ENCODE data around the gene HIGD1A. TPM values are rescaled to one million over a fixed set of nuclear protein-coding genes. Genes with fewer than 3 reads are reported as not detected.

HIGD1A gene
- polyA plus RNA-seq, 1 experiment, result 225 TPM

GRCh38 chr3:42780398-42780797 lies 23.9 kb downstream of the HIGD1A start:
- H3K4me3 ChIP-seq (ENCODE audit: low read depth, low read length), result no peak overlapping the region
- POLR2A ChIA-PET, result no interaction called here
- no peaks in the 10 kb centered on the region for H3K27me3 ChIP-seq (ENCODE audit: control insufficient read depth, insufficient read depth, low read length)
- H3K27ac ChIP-seq (ENCODE audit: low read depth, low read length), result no peak overlapping the region
- TF ChIP-seq, protein P1, sequence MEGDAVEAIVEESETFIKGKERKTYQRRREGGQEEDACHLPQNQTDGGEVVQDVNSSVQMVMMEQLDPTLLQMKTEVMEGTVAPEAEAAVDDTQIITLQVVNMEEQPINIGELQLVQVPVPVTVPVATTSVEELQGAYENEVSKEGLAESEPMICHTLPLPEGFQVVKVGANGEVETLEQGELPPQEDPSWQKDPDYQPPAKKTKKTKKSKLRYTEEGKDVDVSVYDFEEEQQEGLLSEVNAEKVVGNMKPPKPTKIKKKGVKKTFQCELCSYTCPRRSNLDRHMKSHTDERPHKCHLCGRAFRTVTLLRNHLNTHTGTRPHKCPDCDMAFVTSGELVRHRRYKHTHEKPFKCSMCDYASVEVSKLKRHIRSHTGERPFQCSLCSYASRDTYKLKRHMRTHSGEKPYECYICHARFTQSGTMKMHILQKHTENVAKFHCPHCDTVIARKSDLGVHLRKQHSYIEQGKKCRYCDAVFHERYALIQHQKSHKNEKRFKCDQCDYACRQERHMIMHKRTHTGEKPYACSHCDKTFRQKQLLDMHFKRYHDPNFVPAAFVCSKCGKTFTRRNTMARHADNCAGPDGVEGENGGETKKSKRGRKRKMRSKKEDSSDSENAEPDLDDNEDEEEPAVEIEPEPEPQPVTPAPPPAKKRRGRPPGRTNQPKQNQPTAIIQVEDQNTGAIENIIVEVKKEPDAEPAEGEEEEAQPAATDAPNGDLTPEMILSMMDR (IDR thresholded peaks at IDR 0.05; ENCODE audit: low read depth, low read length), result no peak
- H3K9me3 ChIP-seq (ENCODE audit: control insufficient read depth, insufficient read depth, low read length), result no peaks in the 10 kb centered on the region
- DNase-seq (ENCODE audit: low read depth, low spot score), result no peak
- CTCF ChIA-PET, result interaction anchor here (0.6 to 3.2 kb wide), 19 partner anchors 8 to 908 kb away, joined by 3 to 37 read pairs (median 4); partner anchors contain the start of gene HIGD1A

GRCh38 chr3:42778644-42779043 lies 25.6 kb downstream of the HIGD1A start:
- peak; percentile 21 for DNase-seq (ENCODE audit: low read depth, low spot score)
- Histone ChIP-seq H3K9me3 (ENCODE audit: control insufficient read depth, insufficient read depth, low read length) (no peaks in the 10 kb centered on the region), H3K27me3 (ENCODE audit: control insufficient read depth, insufficient read depth, low read length) (no peaks in the 10 kb centered on the region), H3K4me3 (ENCODE audit: low read depth, low read length) (no peak overlapping the region), H3K27ac (ENCODE audit: low read depth, low read length) (no peak overlapping the region)
- TF ChIP-seq, protein P1 (IDR thresholded peaks at IDR 0.05; ENCODE audit: low read depth, low read length), result no peak
- POLR2A ChIA-PET, result interaction anchor here (0.7 to 1.4 kb wide), 4 partner anchors 16 to 127 kb away, joined by 3 to 4 read pairs (median 3); no protein-coding TSS in a partner anchor
- CTCF ChIA-PET, result interaction anchor here (0.7 to 3.2 kb wide), 12 partner anchors 10 to 293 kb away, joined by 3 to 37 read pairs (median 6); partner anchors contain the start of gene HIGD1A

- H3K27ac ChIP-seq (ENCODE audit: low read depth, low read length), result no peak overlapping the region
- TF ChIP-seq, protein P1 (IDR thresholded peaks at IDR 0.05; ENCODE audit: low read depth, low read length), result no peak
- POLR2A ChIA-PET, result no interaction called here
- DNase-seq (ENCODE audit: low read depth, low spot score), result no peak
- H3K27me3 ChIP-seq (ENCODE audit: control insufficient read depth, insufficient read depth, low read length), result no peaks in the 10 kb centered on the region
- H3K9me3 ChIP-seq (ENCODE audit: control insufficient read depth, insufficient read depth, low read length), result peaks cover 7% of the 10 kb centered on the region; the same call in 1 of the 2 replicates
- peak overlapping the region; percentile 59 for H3K4me3 ChIP-seq (ENCODE audit: low read depth, low read length)
- CTCF ChIA-PET, result no interaction called here
Measured at GRCh38 chr3:42773409-42773751, 30.9 kb downstream of the HIGD1A start.

GRCh38 chr3:42772670-42773408 lies 31.5 kb downstream of the HIGD1A start, which contains the start of gene CCDC13:
TSS of gene CCDC13 (minus strand) at chr3:42773253. CDS start at chr3:42758345, 14,908 bp downstream.
- Histone ChIP-seq H3K27me3 (ENCODE audit: control insufficient read depth, insufficient read depth, low read length) (no peaks in the 10 kb centered on the region), H3K27ac (ENCODE audit: low read depth, low read length) (no peak within 1 kb of the TSS), H3K4me3 (ENCODE audit: low read depth, low read length) (peak within 1 kb of the TSS; percentile 59), H3K9me3 (ENCODE audit: control insufficient read depth, insufficient read depth, low read length) (peaks cover 7% of the 10 kb centered on the region; the same call in 1 of the 2 replicates)
- DNase-seq (ENCODE audit: low read depth, low spot score), result peak; percentile 15
- ChIA-PET CTCF (no interaction called here), POLR2A (no interaction called here)
- TF ChIP-seq, protein P1 (IDR thresholded peaks at IDR 0.05; ENCODE audit: low read depth, low read length), result no peak

DNA sequence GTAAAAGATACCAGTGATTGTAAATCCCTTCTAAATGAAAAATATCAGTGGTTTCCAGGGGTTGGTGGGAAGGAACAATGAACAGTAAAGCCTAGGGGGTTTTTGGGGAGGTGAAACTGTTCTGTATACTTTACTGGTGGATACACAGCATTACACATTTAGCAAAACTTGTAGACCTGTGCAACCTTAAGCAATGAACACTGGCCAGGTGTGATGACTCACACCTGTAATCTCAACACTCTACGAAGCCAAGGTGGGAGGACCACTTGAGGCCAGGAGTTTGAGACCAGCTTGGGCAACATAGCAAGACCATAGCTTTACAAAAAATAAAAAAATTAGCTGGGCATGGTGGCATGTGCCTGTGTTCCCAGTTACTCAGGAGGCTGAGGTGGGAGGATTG lies 33.0 kb downstream of the HIGD1A start:
- POLR2A ChIA-PET, result no interaction called here

More for the DNA sequence above, 33.0 kb downstream of the HIGD1A start:
- H3K4me3 ChIP-seq (ENCODE audit: low read depth, low read length), result no peak overlapping the region
- DNase-seq (ENCODE audit: low read depth, low spot score), result no peak
- no peaks in the 10 kb centered on the region for H3K27me3 ChIP-seq (ENCODE audit: control insufficient read depth, insufficient read depth, low read length)
- H3K9me3 ChIP-seq (ENCODE audit: control insufficient read depth, insufficient read depth, low read length), result peaks cover 7% of the 10 kb centered on the region; the same call in 1 of the 2 replicates
- no peak overlapping the region for H3K27ac ChIP-seq (ENCODE audit: low read depth, low read length)
- CTCF ChIA-PET, result no interaction called here
- TF ChIP-seq, protein P1 (IDR thresholded peaks at IDR 0.05; ENCODE audit: low read depth, low read length), result no peak

All from AG04450 (cell line).